Endothelial cell of umbilical vein (primary cell): ENCODE results near the gene SOX13. TPM values are rescaled to one million over a fixed set of nuclear protein-coding genes. Genes with fewer than 3 reads are reported as not detected.

Experiments used
- BruUV-seq: library from RNA; stranded (reverse); fragments of 400-500 nt; replicated peaks from 2 replicates; lab custom pipeline; 2021; lab: Mats Ljungman, UMichigan
- CTCF ChIA-PET: fragments of 300-600, 350-600 bp; sonication (Branson Sonifier 250); formaldehyde crosslinking; loops from one replicate; lab custom pipeline; 2021; ENCODE audit warnings: antibody characterized with exemption, inconsistent platforms; lab: Charles Lee
- POLR2A ChIA-PET: fragments of 300-600, 350-600 bp; sonication (Branson Sonifier 250); formaldehyde crosslinking; loops from one replicate; lab custom pipeline; 2021; ENCODE audit warnings: antibody characterized with exemption, inconsistent platforms; lab: Charles Lee
- DNase-seq: peaks from one replicate; pipeline ENCODE4 v3.0.0-alpha.2; 2011; ENCODE audit warnings: low read depth, low spot score
- FAIRE-seq: peaks from 2 replicates; lab custom pipeline; 2011; peaks lifted over from hg19 to GRCh38; lab: Jason Lieb, UNC
- H2AFZ ChIP-seq: 2 replicates; pipeline ENCODE4 v1.6.0; 2012; ENCODE audit warnings: low read depth, low read length, control low read depth, inconsistent platforms
- H3K27ac ChIP-seq: 2 replicates; pipeline ENCODE4 v1.5.1; 2011; ENCODE audit warnings: low read depth, mild to moderate bottlenecking, control low read depth, low read length, moderate library complexity; ENCODE audit not compliant: insufficient read depth
- H3K27me3 ChIP-seq, 2 experiments: 2 replicates each; pipeline versions ENCODE4 v1.6.0 to v1.6.1; 2011; ENCODE audit warnings: low read length in 2 of 2, mixed read lengths in 1 of 2; ENCODE audit not compliant: control insufficient read depth in 2 of 2, insufficient read depth in 2 of 2
- H3K36me3 ChIP-seq, 2 experiments: 2 replicates in 1 of 2; 3 replicates in 1 of 2; pipeline ENCODE4 v1.5.1; 2011; ENCODE audit warnings: low read length in 2 of 2, mild to moderate bottlenecking in 1 of 2, moderate library complexity in 1 of 2; ENCODE audit not compliant: control insufficient read depth in 2 of 2, insufficient read depth in 2 of 2; ENCODE audit errors: extremely low read depth in 1 of 2
- H3K4me1 ChIP-seq: 3 replicates; pipeline ENCODE4 v1.5.1; 2011; ENCODE audit warnings: mild to moderate bottlenecking, low read length; ENCODE audit not compliant: control insufficient read depth, insufficient read depth; ENCODE audit errors: extremely low read depth
- H3K4me2 ChIP-seq: 2 replicates; pipeline ENCODE4 v1.6.1; 2011; ENCODE audit warnings: low read length, control low read depth, mixed read lengths; ENCODE audit not compliant: insufficient read depth
- H3K4me3 ChIP-seq, 3 experiments: fragments of 200-600 bp in 1 of 3; sonication (generic), shearing (Covaris generic) in 1 of 3; replicated peaks in 1 of 3; 2 replicates each; pipeline ENCODE4 v1.5.1; 2011 to 2016; ENCODE audit warnings: control low read depth in 3 of 3, low read length in 3 of 3, mild to moderate bottlenecking in 2 of 3, inconsistent platforms in 1 of 3, low read depth in 1 of 3, moderate library complexity in 1 of 3; ENCODE audit not compliant: insufficient read depth in 1 of 3
- H3K79me2 ChIP-seq: 2 replicates; pipeline ENCODE4 v1.6.0; 2012; ENCODE audit warnings: low read length, inconsistent platforms; ENCODE audit not compliant: control insufficient read depth, insufficient read depth
- H3K9ac ChIP-seq: replicated peaks from 2 replicates; pipeline ENCODE3; 2011; ENCODE audit warnings: low read length, control low read depth; ENCODE audit not compliant: insufficient read depth; ENCODE audit errors: extremely low read depth
- H3K9me1 ChIP-seq: replicated peaks from 3 replicates; pipeline ENCODE4 v1.6.0; 2011; ENCODE audit warnings: mild to moderate bottlenecking, low read length; ENCODE audit not compliant: control insufficient read depth, insufficient read depth; ENCODE audit errors: extremely low read depth
- H3K9me3 ChIP-seq: replicated peaks from 2 replicates; pipeline ENCODE4 v1.5.1; 2012; ENCODE audit warnings: low read length, inconsistent platforms; ENCODE audit not compliant: control insufficient read depth, insufficient read depth
- H4K20me1 ChIP-seq: replicated peaks from 2 replicates; pipeline ENCODE3; 2011; ENCODE audit warnings: mild to moderate bottlenecking, low read length; ENCODE audit not compliant: control insufficient read depth, insufficient read depth; ENCODE audit errors: extremely low read depth
- CTCF ChIP-seq, 2 donors: IDR thresholded peaks; 1 replicate in 1 of 2; 2 replicates in 1 of 2; pipeline ENCODE4 v1.5.1; 2011; ENCODE audit warnings: low read length in 2 of 2, mild to moderate bottlenecking in 2 of 2, moderate library complexity in 2 of 2, control low read depth in 1 of 2, inconsistent platforms in 1 of 2, low read depth in 1 of 2; ENCODE audit not compliant: insufficient read depth in 1 of 2; ENCODE audit errors: extremely low read depth in 1 of 2
- EZH2 ChIP-seq: IDR thresholded peaks from 2 replicates; pipeline ENCODE4 v1.6.1; 2012; ENCODE audit warnings: borderline replicate concordance, low read depth, mild to moderate bottlenecking, moderate library complexity, low read length, inconsistent platforms; ENCODE audit not compliant: severe bottlenecking
- FOS ChIP-seq: IDR thresholded peaks from 2 replicates; pipeline ENCODE4 v1.6.1; 2011; ENCODE audit warnings: mild to moderate bottlenecking, low read length, moderate library complexity, borderline replicate concordance; ENCODE audit not compliant: insufficient read depth
- GATA2 ChIP-seq: IDR thresholded peaks from 2 replicates; pipeline ENCODE4 v1.7.0; 2011; ENCODE audit warnings: low read depth, mild to moderate bottlenecking, moderate library complexity, mixed read lengths, low read length; ENCODE audit not compliant: insufficient read length, insufficient read depth
- JUN ChIP-seq: IDR thresholded peaks from 2 replicates; pipeline ENCODE4 v1.6.1; 2011; ENCODE audit warnings: borderline replicate concordance, low read depth; ENCODE audit not compliant: insufficient read length, insufficient read depth
- MAX ChIP-seq: IDR thresholded peaks from 2 replicates; pipeline ENCODE4 v1.6.1; 2011; ENCODE audit not compliant: insufficient read depth, insufficient read length
- MYC ChIP-seq: IDR thresholded peaks from one replicate; pipeline ENCODE4 v1.6.1; 2011; ENCODE audit warnings: mild to moderate bottlenecking, low read depth, low read length
- POLR2A ChIP-seq: IDR thresholded peaks from 2 replicates; pipeline ENCODE4 v1.6.1; 2012; ENCODE audit warnings: low read depth, mild to moderate bottlenecking, control low read depth, low read length
- POLR2AphosphoS5 ChIP-seq: IDR thresholded peaks from 2 replicates; pipeline ENCODE4 v1.6.1; 2012; ENCODE audit warnings: low read depth, mild to moderate bottlenecking, control low read depth, low read length, moderate library complexity; ENCODE audit not compliant: insufficient read depth
- dilution Hi-C: fragments of 300-500 bp; cut with MboI; formaldehyde crosslinking; loops from one replicate; pipeline ENCODE4 v1.15.0; 2019; ENCODE audit warnings: low sequenced_read_pairs; ENCODE audit not compliant: extremely low pct_ligation_motif_present
- intact Hi-C: fragments of 100-400 bp; cut with micrococcal nuclease; formaldehyde crosslinking; loops from one replicate; pipeline ENCODE4 v1.10.0; 2022
- polyA plus RNA-seq, 4 experiments: library from polyadenylated mRNA; depleted of rRNA in 3 of 4; stranded (reverse) in 3 of 4; unstranded in 1 of 4; fragments of >200 nt; gene quantifications; 2 replicates each; pipeline versions ENCODE4 v1.2.1 to v1.2.3, GENCODE V29; 2011 to 2012; ENCODE audit warnings: missing spikeins in 1 of 4
- total RNA-seq: library from RNA; stranded (reverse); gene quantifications from 2 replicates; pipeline ENCODE4 v1.2.3, GENCODE V29; 2021

SOX13 gene
- total and polyA plus RNA-seq, 2 donors (not counting 3 experiments of a cell fraction or from before 2014, with no cell fraction given): 40.8 to 57.7 TPM

GRCh38 chr1:204059970-204060369 lies 12.9 kb upstream of the SOX13 start:
- H3K4me2 ChIP-seq: no peak overlapping the region
- dilution Hi-C loops (no loop called here), intact Hi-C loops (no loop called here)
- FAIRE-seq: no peak
- no peaks in the 10 kb centered on the region for H3K9me3 ChIP-seq
- H3K79me2 ChIP-seq: no peaks in the 10 kb centered on the region
- DNase-seq: no peak
- no peak overlapping the region for H3K27ac ChIP-seq
- no peaks in the 10 kb centered on the region for H3K36me3 ChIP-seq
- POLR2A ChIA-PET: no interaction called here
- peaks cover 4% of the 10 kb centered on the region for H3K4me1 ChIP-seq
- peaks cover 0 to 2% of the 10 kb centered on the region in 2 experiments for H3K27me3 ChIP-seq
- H3K9ac ChIP-seq: no peak overlapping the region
- CTCF ChIA-PET: interaction anchor here (1.1 to 3.8 kb wide), 3 partner anchors 13 to 188 kb away, joined by 3 to 15 read pairs (median 7); partner anchors contain the start of gene SOX13
- no peaks in the 10 kb centered on the region for H3K9me1 ChIP-seq
- TF ChIP-seq GATA2 (no peak), POLR2A (no peak), EZH2 (no peak), CTCF (IDR thresholded peaks at IDR 0.05; ENCODE audit: extremely low read depth in 1 of 2, insufficient read depth in 1 of 2, low read depth in 1 of 2, low read length in 2 of 2) (no peak), POLR2AphosphoS5 (no peak), JUN (no peak), MAX (no peak), MYC (no peak), FOS (no peak)
- H3K4me3 ChIP-seq: no peak overlapping the region
- no peaks in the 10 kb centered on the region for H4K20me1 ChIP-seq
- no TSS peak for BruUV-seq
- no peak overlapping the region for H2AFZ ChIP-seq
